ENCODE data around the gene KLHL2.
"Not testable (repeated sequence)": the region's sequence is repeated elsewhere in the genome, so short reads cannot be mapped to it uniquely, and the experiment has no call there.

KLHL2 gene

DNA sequence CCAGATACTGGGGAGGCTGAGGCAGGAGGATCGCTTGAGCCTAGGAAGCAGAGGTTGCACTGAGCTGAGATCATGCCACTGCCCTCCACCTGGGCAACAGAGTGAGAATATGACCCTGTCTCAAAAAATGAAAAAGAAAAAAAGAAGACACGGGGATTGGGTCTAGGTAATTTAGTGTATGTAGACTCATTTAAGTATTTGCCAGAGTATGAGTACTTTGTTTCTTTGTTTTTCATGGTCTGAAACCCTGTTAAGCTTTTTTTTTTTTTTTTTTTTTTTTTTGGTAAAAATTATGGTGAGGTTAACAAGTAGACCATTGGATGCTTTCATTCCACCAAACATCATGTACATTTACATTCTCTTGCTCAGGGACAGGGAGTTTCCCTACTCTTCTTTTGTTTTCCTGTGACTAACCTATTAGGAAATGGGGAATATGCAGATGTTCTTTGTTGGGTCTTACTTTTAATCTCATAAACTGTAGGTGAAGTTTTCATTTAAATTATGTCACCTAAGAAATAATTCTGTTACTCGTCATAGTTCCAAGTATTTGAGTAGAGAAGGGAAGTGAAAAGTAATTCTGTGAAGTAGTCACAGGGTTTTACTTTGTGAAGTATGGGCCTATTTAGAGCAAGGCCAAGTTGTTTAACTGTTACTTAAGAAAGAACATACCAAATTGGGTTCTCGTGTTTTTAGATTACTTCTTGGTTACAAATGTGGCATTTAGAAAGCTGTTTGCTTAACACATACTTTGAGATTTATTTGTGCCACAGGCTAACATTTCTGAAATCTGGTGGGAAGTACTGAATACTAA, 25.5 kb downstream of the KLHL2 start:
- DNase-seq (ENCODE audit: low spot score) = not testable (repeated sequence)

DNA sequence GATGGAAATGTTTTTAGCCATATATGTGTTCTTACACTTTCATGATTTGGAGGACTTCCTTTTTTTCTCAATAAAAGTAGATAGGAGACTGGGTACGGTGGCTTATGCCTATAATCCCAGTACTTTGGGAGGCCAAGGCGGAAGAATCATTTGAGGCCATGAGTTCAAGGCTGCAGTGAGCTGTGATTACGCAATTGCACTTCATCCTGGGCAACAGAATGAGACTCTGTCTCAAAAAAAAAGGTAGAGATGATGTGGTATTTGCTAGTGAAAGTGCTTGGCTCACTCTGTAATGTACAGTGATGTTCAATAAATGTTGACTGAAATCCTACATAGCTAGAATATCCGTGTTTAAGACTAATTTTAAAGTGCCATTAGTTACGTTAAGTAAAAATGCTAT, 27.4 kb downstream of the KLHL2 start:
- no peak for DNase-seq (ENCODE audit: low spot score)

- not testable (repeated sequence) for DNase-seq (ENCODE audit: low spot score)
These were observed 29.5 kb downstream of the KLHL2 start for GRCh38 chr4:165236852-165237251.

DNA sequence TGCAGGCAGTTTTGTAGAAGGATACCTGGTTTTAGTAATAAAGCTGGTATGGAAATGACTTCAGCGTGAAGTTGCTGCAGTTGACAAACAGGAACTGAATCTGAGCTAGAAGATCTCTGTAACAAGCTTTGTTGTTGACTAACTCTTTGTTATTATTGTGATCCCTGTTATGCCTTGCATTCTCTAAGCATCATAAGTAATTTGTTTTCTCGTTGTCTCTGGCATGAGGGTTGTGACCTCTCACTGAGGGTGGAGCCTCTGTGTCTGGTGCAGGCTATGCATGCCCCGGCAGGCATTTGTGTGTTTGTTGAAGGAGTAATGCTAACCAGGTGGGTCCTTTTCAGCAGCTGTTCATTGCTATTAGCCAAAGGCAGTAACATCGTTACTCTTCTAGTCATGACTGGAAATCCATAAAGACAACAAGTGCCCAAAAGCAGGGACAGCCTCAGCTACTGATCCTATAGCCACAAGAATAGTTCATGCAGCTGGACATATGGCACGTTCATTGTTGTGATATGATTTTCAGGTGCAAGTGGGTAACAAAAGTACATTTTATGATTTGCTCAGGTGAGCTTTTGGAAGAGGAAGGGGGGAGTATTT, 30.8 kb downstream of the KLHL2 start:
- DNase-seq (ENCODE audit: low spot score) = peak; percentile 7

GRCh38 chr4:165240761-165241160, 33.4 kb downstream of the KLHL2 start:
- DNase-seq (ENCODE audit: low spot score) = not testable (repeated sequence)

GRCh38 chr4:165244148-165244547, 36.8 kb downstream of the KLHL2 start:
- DNase-seq (ENCODE audit: low spot score) = not testable (repeated sequence)

GRCh38 chr4:165244587-165245186, 37.3 kb downstream of the KLHL2 start:
- DNase-seq (ENCODE audit: low spot score) = not testable (repeated sequence)

DNA sequence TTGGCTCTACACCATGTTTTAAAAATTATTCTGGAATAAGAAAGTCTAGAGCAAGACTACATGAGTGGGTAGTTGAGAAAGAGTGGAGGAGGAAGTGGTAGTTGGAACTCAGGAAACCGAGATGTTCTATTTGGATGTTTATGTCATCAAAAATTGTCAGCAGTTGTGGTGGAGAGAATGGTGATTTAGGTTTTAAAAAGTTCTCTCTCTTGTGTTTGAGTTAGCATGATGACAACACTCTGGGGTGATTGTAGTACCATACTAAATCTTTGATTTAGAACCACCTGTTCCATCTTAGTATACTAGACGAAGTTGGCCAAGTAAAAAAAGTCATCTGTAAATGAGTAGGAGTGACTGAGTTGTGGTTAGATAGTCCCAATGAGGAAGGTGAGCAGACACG, 40.7 kb downstream of the KLHL2 start:
- DNase-seq (ENCODE audit: low spot score) = no peak

DNA sequence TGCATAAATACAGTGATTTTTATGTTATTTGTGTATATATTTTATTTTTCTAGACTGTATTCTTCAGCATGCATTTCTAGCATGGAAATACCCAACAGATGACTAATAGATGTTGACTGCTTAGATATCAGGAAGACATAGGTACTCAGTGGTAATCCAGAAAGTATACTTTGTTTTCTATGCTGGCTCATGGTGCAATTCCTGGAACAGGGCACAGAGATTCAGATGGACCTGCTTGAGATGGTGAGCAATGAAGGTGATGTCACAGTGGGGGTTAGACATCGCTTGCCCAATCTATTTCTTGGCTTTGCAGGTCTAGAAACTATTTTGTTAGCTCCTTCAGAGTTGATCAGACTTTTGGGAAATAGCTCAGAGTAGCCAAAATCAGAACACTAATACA, 41.5 kb downstream of the KLHL2 start:
- not testable (repeated sequence) for DNase-seq (ENCODE audit: low spot score)

DNA sequence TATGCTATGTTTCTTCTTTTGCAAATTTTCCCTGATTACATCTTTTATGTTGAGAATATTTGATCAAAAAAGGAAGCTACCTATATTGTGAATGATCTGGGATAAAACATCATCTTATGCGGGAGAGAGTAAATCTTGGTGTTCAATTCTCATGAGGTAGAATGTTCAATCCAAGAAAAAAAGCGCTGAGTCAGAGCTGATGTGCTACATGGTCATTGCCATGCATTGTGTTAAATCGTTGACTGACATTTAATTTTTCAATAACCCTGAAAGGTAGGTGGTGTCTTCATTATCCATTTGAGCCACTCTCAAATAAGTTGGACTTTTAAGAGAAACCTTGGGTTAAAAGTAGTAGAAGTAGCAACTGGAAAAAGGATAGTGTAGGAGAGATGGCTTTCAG, 47.4 kb downstream of the KLHL2 start:
- not testable (repeated sequence) for DNase-seq (ENCODE audit: low spot score)

DNA sequence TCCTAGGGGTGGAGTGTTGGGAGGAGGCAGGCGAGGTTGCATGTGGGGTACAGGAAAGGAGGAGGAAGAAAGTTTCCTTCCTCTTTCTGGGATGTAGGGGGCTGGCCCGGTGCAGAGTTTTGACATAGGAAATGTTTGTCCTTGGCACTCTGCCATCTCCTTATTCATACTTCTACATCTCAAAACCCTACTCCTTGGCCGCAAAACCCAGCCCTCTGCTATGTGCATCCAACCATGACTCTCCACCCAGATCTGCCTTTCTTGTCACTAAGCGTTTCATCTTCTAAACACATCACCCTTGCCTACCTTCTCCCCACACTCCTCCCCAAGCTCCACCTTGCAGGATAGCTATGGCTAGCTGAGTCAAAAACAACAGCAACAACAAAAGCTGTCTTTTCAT, 48.1 kb downstream of the KLHL2 start:
- not testable (repeated sequence) for DNase-seq (ENCODE audit: low spot score)

GRCh38 chr4:165256074-165256659, 48.8 kb downstream of the KLHL2 start:
- peak; percentile 3 for DNase-seq (ENCODE audit: low spot score)

GRCh38 chr4:165259776-165260175, 52.4 kb downstream of the KLHL2 start:
- DNase-seq (ENCODE audit: low spot score) = not testable (repeated sequence)

- not testable (repeated sequence) for DNase-seq (ENCODE audit: low spot score)
These were observed 54.9 kb downstream of the KLHL2 start for GRCh38 chr4:165262306-165262705.

DNA sequence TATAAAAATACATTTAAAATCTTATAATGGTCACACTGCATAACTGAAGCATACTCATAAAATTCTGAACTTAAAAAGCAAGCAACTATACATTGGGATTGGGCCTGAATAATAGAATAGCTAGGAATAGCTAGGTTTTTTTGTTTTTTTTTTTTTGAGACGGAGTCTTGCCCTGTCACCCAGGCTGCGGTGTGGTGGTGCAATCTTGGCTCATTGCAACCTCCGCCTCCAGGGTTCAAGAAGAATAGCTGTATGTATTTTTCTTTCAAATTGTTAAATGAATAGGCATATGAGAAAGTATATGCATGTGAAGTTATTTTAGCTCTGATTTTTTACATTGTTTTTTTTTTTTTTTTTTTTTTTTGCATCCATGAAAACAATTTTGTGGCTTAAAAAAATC, 56.1 kb downstream of the KLHL2 start:
- DNase-seq (ENCODE audit: low spot score) = not testable (repeated sequence)

- not testable (repeated sequence) for DNase-seq (ENCODE audit: low spot score)
These were observed 62.6 kb downstream of the KLHL2 start for GRCh38 chr4:165269931-165270330.

DNA sequence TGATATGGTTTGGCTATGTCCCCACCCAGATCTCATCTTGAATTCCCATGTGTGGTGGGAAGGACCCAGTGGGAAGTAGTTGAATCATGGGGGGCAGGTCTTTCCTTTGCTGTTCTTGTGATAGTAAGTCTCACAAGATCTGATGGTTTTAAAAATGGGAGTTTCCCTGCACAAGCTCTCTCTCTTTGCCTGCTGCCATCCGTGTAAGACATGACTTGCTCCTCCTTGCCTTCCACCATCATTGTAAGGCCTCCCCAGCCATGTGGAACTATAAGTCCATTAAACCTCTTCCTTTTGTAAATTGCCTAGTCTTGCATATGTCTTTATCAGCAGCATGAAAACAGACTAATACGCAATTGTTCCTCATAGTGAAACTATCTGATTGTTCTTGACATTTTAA, 66.1 kb downstream of the KLHL2 start:
- DNase-seq (ENCODE audit: low spot score) = not testable (repeated sequence)

GRCh38 chr4:165275357-165275756, 68.0 kb downstream of the KLHL2 start:
- not testable (repeated sequence) for DNase-seq (ENCODE audit: low spot score)

DNA sequence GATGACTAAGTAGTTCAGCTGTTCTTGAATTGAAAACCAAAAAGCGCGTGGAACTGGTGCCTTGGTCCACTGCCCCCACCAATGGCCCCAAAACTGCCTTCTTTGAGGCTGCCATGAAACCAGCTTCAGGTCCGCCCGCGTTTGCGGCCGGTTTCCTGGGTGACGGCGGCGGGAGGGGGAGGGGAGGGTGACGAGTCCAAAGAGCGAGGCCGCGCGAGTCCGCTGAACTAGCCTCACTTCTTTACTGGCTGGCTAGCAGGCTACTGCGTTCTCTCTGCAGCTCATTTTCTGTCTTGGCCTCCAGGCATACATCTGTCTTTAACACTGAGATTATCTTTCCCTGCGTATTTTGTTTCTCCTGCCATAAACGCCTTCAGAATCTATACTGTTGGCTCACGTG, 72.2 kb downstream of the KLHL2 start:
- DNase-seq (ENCODE audit: low spot score) = not testable (repeated sequence)

- not testable (repeated sequence) for DNase-seq (ENCODE audit: low spot score)
These were observed 77.3 kb downstream of the KLHL2 start for GRCh38 chr4:165284697-165285096.

DNA sequence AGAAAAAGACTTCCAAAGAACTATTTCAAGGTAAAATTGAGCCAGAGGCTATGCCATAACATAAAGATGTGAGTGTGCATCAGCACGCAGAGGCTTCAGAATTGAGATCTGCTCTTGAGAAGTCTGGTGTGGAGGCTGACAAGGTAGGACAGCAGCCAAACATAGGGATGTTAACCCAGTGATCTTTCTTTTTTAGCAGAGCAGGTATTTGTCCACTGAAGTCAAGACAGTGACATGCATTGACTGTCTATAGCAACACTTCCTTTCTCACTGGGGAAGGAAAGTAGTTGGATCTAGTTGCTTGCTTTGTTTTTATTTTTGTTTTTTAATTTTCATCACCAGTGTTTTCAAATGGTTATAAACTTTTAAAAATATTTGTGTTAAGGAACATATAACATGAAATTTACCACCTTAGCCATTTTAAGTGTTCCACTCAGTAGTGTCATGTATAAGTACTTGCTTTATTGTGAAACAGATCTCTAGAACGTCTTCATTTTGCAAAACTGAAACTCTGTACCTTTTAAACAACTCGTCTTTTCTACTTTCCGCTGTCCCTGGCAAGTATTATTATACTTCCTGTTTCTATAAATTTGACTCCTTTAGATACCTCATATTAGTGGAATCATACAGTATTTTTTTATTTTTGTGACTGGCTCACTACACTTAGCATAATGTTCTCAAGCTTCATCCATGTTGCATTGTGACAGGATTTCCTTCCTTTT, 79.4 kb downstream of the KLHL2 start:
- DNase-seq (ENCODE audit: low spot score) = not testable (repeated sequence)

DNA sequence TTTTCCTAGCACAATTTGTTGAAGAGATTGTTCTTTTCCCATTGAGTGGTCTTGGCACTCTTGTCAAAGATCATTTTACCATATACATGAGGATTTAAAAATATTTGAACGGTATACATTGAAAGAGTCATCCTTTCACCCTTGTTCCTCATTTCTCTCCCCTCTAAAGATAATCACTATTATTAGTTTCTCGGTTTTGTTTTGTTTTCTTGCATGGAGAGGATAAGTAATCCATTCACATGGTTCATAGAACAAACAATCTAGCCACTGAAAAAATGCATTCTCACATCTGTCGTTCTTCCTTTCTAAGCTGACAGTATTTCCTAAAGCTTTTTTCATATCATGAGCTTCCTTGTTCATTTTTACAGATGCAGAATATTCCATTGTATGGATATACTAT, 80.9 kb downstream of the KLHL2 start:
- DNase-seq (ENCODE audit: low spot score) = no peak

All from cerebellar cortex (tissue), 1 donor.